Subcutaneous adipose tissue (tissue), 4 donors: Measurements from ENCODE around the gene RTN4. TPM values are rescaled to one million over a fixed set of nuclear protein-coding genes. Genes with fewer than 3 reads are reported as not detected.

Experiments
- total RNA-seq, 4 donors: library from RNA; depleted of rRNA; stranded (reverse); fragments of >200 nt; gene quantifications; one replicate each; pipeline ENCODE4 v1.1.0, GENCODE V29; 2016
- TF ChIP-seq, protein P1 (sequence below): fragments of 450-650 bp; IDR thresholded peaks from one replicate; pipeline ENCODE4 v1.5.1; 2016; ENCODE audit warnings: low read depth, mild to moderate bottlenecking, control low read depth, antibody characterized with exemption, moderate library complexity

Gene RTN4
- total RNA-seq, 4 donors from 2014 or later: 347 to 464 (median 405) TPM

DNA sequence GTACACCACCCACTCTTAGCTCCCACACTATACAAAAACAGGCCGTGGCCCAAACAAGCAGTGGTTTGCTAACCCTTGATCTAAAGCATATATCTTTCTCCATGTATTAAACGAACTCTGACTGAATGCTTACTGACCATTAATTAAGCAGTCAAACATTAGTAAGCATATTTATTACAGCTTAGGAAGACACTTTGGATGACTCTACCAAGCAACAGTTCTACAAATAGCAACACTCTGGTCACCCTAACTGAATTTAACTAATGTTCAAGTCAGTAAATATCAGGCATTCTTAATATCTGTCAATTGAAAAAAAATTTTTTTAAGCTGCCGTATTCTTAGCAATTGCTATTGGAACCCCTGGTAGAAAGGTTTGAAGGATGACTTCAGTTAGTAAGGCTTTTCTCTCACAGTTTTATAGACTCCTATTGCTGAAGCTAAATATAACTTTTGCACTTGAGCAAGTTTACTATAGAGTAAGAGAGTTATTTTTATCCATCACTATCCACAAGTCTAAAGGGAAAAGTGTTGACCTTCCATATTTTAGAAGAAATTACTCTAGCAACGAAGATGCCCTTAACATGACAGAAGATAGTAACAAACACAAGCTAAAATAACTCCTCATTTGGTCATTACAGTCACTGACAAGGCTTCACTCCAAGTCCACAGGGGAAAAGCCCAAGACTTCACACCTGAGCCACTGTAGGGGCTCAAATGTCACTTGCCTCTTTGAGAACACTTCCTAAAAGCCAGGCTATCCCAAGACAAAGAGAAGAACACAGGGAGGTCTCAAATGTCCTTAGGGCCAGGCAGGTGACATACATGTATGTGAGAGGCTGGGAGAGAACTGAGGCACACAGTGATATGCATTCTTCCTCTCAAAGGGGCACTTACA is 74.4 kb downstream of the RTN4 start:
- TF ChIP-seq, protein P1, sequence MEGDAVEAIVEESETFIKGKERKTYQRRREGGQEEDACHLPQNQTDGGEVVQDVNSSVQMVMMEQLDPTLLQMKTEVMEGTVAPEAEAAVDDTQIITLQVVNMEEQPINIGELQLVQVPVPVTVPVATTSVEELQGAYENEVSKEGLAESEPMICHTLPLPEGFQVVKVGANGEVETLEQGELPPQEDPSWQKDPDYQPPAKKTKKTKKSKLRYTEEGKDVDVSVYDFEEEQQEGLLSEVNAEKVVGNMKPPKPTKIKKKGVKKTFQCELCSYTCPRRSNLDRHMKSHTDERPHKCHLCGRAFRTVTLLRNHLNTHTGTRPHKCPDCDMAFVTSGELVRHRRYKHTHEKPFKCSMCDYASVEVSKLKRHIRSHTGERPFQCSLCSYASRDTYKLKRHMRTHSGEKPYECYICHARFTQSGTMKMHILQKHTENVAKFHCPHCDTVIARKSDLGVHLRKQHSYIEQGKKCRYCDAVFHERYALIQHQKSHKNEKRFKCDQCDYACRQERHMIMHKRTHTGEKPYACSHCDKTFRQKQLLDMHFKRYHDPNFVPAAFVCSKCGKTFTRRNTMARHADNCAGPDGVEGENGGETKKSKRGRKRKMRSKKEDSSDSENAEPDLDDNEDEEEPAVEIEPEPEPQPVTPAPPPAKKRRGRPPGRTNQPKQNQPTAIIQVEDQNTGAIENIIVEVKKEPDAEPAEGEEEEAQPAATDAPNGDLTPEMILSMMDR: no peak

DNA sequence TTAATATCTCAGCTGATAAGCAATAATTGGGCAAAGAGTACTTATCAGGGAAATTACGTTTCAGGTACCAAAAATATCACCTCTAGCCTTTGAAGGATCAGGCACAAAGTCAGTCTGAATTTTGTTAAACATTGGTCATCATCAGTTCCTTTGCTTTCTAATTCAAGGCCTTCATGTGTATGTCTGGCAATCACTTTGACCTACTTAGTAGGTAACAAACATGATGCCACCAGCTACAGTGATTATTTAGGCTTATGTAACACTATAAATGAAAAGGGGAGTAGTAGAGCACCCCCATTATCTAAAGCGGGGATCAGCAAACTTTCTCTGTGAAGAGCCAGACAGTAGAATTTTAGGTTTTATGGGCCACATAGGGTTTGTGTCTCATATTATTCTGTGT is 75.1 kb downstream of the RTN4 start:
- TF ChIP-seq, protein P1: no peak

DNA sequence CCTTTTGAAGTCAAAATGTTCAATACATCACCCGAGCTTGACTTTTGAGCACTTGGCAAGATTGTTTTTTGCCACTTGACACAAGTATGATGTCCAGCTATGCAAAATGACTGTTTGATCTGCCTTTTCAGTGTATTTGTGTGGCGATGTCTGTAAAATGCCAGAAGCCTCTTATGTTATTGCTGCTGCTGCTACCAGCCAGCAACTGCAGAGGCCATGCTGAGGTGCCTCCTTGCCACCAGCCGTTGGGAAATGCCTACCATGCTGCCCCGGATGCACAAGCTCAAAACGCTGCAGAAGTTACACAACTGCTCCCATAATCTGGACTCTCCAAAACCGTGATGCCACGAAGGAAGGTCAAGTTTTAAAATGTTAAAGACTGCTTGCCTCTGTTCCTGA is 80.3 kb downstream of the RTN4 start:
- TF ChIP-seq, protein P1: no peak

DNA sequence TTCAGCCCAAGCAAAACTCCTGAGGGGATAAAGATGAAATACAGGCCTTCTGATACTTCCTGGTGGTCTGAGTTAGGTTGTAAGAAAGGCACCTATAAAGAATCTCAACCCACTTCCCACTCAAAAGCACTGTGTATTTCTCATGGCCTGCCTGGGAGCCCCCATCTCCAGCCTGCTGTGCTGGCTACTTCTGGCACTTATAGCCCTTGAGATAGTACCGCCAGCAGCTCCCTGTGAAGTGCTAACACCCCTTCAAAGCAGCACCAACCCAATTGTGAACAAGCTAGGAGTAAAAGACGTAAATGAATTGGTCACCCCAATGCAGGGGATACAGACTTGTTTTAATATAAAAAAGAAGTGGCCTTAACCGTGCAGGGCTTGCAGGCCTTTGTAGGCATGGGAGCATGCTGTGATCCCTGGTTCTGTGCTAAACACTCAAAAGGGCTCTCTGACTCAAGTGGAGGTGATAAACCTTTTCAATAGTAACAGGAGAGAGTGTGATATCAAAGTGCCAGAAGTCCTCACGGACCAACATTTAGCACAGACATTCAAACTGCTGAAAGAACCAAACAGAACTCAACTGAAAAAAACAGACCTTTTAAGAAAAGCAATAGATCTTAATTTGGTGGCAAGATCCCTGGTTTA is 80.8 kb downstream of the RTN4 start:
- TF ChIP-seq, protein P1: no peak

DNA sequence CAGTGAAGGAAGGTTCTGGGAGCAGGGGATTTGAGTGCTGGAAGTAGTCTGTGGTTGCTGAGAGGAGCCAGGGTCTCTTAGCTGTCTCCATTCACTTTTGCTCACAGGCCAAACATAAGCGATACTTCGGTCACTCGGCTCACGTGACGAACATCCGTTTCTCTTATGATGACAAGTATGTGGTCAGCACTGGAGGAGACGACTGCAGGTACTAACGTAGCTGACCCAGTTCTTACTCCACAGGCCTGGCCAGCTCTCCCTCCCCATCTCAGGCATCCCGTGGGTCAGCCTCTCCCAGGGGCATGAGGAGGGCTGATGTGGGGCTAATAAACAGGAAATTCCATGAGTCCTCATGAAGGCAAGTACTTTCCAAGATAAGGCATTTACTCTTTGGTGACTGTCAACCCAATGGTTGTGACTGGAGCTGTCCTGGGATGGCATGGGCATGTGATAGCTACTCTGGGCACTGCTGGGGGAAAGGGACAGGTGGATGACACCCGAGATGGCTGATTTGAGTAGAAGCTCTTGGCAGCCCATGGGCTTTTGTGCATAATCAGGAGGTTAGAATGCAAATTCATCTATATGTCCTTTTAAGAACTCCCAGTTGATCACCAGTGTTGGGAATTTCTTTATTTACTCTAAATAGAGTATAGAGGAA is 81.6 kb downstream of the RTN4 start:
- TF ChIP-seq, protein P1: no peak

DNA sequence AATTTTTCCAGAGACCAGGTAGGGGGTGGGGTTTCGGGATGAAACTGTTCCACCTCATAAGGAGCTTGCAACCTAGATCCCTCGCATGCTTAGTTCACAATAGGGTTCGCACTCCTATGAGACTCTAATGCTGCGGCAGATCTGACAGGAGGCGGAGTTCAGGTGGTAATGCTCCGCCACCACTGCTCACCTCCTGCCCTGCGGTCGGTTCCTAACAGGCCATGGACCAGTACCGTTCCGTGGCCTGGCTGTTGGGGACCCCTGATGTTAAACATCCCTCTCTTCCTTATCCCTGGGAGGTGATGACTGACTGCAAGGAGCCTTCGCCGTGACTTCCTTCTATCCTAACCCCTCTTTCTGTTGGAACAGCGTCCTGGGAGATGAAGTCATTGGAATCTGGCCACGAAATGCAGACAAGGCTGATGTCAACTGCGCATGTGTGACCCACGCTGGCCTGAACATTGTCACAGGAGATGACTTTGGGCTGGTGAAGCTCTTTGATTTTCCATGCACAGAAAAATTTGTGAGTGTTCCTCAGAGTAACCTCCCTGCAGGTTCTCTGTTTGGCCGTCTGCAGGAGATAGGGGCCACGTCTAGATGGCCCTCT is 82.4 kb downstream of the RTN4 start:
- TF ChIP-seq, protein P1: no peak
